ENCODE results near the gene NUCB1. TPM values are rescaled to one million over a fixed set of nuclear protein-coding genes. Genes with fewer than 3 reads are reported as not detected.
"Not testable (repeated sequence)": the region's sequence is repeated elsewhere in the genome, so short reads cannot be mapped to it uniquely, and the experiment has no call there.

Gene NUCB1
- total RNA-seq, 4 donors from 2014 or later: 267 to 424 (median 371) TPM

GRCh38 chr19:48918801-48919247 lies 18.7 kb downstream of the NUCB1 start:
- peaks cover 53 to 59% of the 10 kb centered on the region in 2 donors for H3K36me3 ChIP-seq
- H3K4me1 ChIP-seq: no peaks in the 10 kb centered on the region
- TF ChIP-seq CTCF (IDR thresholded peaks at IDR 0.05) (no peak), POLR2A (IDR thresholded peaks at IDR 0.05) (no peak)
- DNase-seq: no peak
- no peaks in the 10 kb centered on the region for H3K27me3 ChIP-seq
- no peak overlapping the region for H3K27ac ChIP-seq
- intact Hi-C loops (cut with DNase I): no loop called here
- no peak overlapping the region for H3K4me3 ChIP-seq (replicated peaks in 1 of 3)
- 89 to 90% methylated on average over 16 to 18 of the region's 18 CpGs for WGBS, 2 donors
- no peaks in the 10 kb centered on the region for H3K9me3 ChIP-seq

GRCh38 chr19:48919271-48919670 lies 19.2 kb downstream of the NUCB1 start:
- H3K36me3 ChIP-seq: peaks cover 49 to 54% of the 10 kb centered on the region in 2 donors
- H3K9me3 ChIP-seq; DNase-seq; H3K4me1 ChIP-seq; H3K27me3 ChIP-seq; H3K27ac ChIP-seq; intact Hi-C loops (cut with DNase I); H3K4me3 ChIP-seq (replicated peaks in 1 of 3): not testable (repeated sequence)
- WGBS, 2 donors: 94% methylated on average over 8 of the region's 8 CpGs

GRCh38 chr19:48920949-48921348 lies 20.8 kb downstream of the NUCB1 start:
- 71 to 82% methylated on average over 4 to 9 of the region's 10 CpGs for WGBS, 2 donors
- no peak overlapping the region for H3K4me3 ChIP-seq (replicated peaks in 1 of 3)
- intact Hi-C loops (cut with DNase I): no loop called here
- no peaks in the 10 kb centered on the region for H3K9me3 ChIP-seq
- no peak overlapping the region for H3K27ac ChIP-seq
- no peak for DNase-seq
- no peaks in the 10 kb centered on the region for H3K27me3 ChIP-seq
- no peaks in the 10 kb centered on the region for H3K4me1 ChIP-seq
- H3K36me3 ChIP-seq: peaks cover 34 to 41% of the 10 kb centered on the region in 2 donors
- TF ChIP-seq POLR2A (IDR thresholded peaks at IDR 0.05) (no peak), CTCF (IDR thresholded peaks at IDR 0.05) (no peak)

GRCh38 chr19:48921721-48922500 lies 21.8 kb downstream of the NUCB1 start:
- WGBS, 2 donors: 81 to 91% methylated on average over 8 to 11 of the region's 12 CpGs
- Histone ChIP-seq H3K9me3 (no peaks in the 10 kb centered on the region), H3K27ac (no peak overlapping the region), H3K4me3 (replicated peaks in 1 of 3) (no peak overlapping the region), H3K4me1 (no peaks in the 10 kb centered on the region), H3K27me3 (no peaks in the 10 kb centered on the region), H3K36me3 (peaks cover 28 to 33% of the 10 kb centered on the region in 2 donors)
- intact Hi-C loops (cut with DNase I): no loop called here
- no peak for DNase-seq
- TF ChIP-seq POLR2A (IDR thresholded peaks at IDR 0.05) (no peak), CTCF (IDR thresholded peaks at IDR 0.05) (no peak)

- H3K4me1 ChIP-seq: no peaks in the 10 kb centered on the region
- H3K9me3 ChIP-seq: no peaks in the 10 kb centered on the region
- WGBS, 2 donors: 85 to 87% methylated on average over 13 to 18 of the region's 18 CpGs
- no peaks in the 10 kb centered on the region for H3K27me3 ChIP-seq
- H3K36me3 ChIP-seq: peaks cover 28 to 32% of the 10 kb centered on the region in 2 donors
- H3K4me3 ChIP-seq (replicated peaks in 1 of 3): no peak overlapping the region
- no peak overlapping the region for H3K27ac ChIP-seq
- intact Hi-C loops (cut with DNase I): no loop called here
- no peak for DNase-seq
- TF ChIP-seq CTCF (IDR thresholded peaks at IDR 0.05): no peak
- no peak for TF ChIP-seq POLR2A (IDR thresholded peaks at IDR 0.05)
Observed at GRCh38 chr19:48922548-48923490, 22.7 kb downstream of the NUCB1 start.

Data from thyroid gland (tissue), 4 donors.